Activated effector memory CD4-positive, alpha-beta T cell treated with anti-CD3 and anti-CD28 coated beads, Interleukin-2, amount 50 U/mL, for 16 hours (primary cell): ENCODE data around the gene ABLIM2.

Experiments
- DNase-seq: peaks from one replicate; pipeline ENCODE4 v3.0.0-alpha.2; 2020

The ABLIM2 gene

GRCh38 chr4:8174970-8175369 lies 16.4 kb upstream of the ABLIM2 start:
- DNase-seq: no peak

- no peak for DNase-seq
Measured at GRCh38 chr4:8173492-8174242, 15.1 kb upstream of the ABLIM2 start.

DNA sequence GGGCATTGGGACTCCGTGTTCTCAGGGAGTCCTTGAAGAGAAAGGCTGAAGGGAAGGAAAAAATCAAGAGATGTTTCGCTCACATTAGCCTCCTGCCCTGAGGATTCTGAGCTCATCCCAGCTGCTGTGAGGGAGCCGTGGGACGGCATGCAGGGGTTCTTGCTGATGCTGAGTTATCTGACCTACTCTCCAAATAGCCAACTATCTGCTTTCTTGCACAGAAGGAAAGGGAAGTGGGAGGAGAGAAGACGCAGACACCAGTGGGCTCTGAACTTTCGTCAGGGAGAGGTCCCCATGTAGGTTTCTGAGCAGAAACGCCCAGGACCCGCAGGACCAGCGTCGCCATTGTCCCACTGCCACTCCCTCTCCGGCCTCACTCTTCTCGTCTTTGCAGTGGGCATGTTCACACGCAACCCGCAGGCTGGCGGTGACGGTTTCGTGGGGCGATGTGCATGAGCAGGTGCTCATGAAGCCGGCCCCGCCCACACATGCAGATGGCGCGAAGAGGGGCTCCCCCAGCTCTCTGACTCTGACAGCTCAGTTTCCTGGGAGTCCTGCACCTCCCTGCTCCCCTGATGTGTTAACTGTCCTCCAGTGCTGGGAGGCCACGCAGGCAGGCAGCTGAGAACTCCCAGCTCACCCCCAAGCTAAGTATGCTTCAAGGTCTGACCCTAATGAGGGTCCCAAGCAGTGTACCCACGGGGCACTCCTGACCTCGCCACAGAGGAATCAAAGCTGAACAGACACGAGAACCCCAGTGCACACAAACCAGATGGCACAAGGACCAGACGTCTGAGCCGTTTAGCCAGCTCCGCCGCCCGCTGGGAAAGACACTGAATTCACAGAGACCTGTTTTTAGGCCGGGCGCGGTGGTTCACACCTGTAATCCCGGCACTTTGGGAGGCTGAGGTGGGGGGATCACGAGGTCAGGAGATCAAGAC lies 13.6 kb upstream of the ABLIM2 start:
- peak; percentile 81 for DNase-seq

DNA sequence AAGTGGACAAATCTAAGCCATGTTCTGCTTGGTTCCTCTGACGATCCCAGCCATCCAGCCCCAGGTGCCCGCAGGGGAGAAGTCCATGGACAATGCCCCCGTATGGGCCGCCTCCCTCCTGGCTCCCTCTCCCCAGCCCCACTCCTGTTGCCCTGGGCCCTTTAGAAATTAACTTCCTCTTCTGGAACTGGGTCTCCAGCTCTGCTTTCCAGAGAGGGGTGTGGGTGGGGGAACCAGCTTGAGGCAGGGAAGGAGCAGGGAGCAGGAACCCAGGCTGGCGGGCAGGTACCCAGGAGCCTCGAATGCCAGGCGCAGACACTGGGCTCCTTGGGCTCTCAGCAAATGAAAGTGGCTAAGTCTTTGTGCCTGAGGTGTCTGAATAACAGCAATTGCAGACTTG lies 12.7 kb upstream of the ABLIM2 start:
- no peak for DNase-seq

GRCh38 chr4:8170341-8170740 lies 11.7 kb upstream of the ABLIM2 start:
- no peak for DNase-seq

DNA sequence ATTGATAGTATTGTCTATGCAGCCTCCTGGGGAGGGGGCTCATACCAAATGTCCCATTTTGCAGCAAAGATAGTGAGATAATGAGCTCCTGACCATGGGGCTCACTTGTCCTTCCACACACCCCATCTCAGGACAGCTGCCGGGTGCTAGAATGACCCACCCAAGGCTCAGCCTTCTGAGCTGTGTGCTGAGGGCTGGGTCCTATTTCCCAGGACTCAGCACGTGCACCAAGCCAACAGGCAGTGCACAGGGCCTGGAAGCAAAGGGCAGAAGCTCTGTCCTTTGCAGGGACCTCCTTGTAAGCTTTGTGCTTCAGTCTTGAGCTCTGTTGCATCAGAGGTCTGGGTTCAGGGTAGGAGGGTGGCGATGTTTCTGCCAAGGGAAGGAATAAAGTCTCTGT lies 11.2 kb upstream of the ABLIM2 start:
- no peak for DNase-seq

- DNase-seq: no peak
Measured at GRCh38 chr4:8168832-8169598, 10.4 kb upstream of the ABLIM2 start.

GRCh38 chr4:8168232-8168631 lies 9.6 kb upstream of the ABLIM2 start:
- no peak for DNase-seq

DNA sequence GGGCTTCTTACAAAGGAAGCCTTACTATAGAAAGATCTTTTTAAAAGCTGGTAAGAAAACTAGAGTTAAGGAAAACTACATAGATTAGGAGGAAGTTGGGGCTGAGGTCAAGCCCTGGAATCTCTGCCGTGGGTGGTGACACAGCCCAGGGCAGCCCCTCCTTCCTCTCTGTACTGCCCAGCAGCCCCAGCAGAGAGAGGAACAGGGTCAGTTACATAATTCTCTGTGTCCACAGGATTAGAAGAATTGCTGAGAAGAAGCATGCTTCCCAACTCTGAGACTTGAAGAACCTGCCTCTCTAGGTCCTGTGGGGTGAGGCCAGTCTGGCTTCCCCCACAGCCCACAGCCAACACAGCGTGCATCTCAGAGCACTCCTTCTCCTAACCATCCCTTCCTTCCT lies 9.2 kb upstream of the ABLIM2 start:
- DNase-seq: no peak

- DNase-seq: no peak
Measured at GRCh38 chr4:8167291-8167690, 8.7 kb upstream of the ABLIM2 start.

- DNase-seq: no peak
Measured at GRCh38 chr4:8165374-8165896, 6.8 kb upstream of the ABLIM2 start.

DNA sequence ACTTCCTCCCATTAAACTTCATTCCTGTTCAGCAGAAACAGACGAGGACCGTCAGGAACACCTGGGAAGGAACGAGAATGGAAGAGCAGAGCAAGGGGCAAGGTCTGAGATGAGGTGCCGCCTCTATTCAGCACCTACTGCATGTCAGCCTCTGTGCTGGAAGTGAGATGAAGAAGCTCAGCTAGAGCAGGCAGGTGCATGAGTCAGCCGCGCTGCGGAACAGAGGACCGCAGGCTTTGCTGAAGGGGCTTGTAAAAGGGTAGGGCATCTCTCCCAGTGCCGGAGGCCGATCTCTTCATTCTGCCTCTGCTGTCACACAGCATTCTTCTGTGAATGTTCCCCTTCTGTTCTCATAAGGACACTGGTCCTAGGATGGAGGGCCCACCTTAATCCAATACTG lies 6.1 kb upstream of the ABLIM2 start:
- DNase-seq: no peak

GRCh38 chr4:8164194-8164565 lies 5.6 kb upstream of the ABLIM2 start:
- no peak for DNase-seq

DNA sequence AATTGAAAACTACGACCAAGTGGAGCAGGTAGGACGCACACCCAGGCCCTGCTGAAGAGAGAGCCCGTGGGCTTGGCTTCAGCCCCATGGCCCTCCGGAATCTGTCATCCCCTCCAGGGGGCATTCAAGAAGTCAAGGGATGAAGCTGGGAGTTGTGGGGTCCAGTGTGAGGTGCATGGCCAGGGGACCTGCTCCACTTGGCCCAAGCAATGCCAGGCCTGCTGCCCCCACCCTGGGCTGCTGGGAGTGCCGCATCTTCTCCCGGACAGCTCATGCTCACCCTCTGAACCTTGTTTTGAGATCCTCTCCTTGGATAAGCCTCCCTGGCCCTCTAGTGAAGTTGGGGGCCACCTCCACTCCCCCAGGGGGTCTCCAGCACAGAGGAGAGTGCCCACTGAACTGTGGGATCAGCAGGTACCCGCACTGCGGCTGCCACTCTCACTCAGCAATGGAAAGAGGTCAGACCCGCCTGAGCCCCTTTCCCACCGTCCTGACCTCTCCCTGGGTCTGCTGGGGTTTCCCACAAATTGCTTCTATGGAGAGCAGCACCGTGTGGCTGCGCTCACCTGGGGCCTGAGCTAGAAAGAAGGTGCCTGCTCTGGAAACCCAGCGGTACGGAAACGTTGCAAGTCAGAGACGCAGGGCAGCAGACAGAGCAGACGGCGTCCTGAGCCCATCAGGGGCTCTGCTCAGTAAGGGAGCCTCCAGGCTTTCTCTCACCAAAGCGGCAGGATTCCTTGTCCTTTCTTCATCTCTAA lies 5.0 kb upstream of the ABLIM2 start:
- DNase-seq: no peak

DNA sequence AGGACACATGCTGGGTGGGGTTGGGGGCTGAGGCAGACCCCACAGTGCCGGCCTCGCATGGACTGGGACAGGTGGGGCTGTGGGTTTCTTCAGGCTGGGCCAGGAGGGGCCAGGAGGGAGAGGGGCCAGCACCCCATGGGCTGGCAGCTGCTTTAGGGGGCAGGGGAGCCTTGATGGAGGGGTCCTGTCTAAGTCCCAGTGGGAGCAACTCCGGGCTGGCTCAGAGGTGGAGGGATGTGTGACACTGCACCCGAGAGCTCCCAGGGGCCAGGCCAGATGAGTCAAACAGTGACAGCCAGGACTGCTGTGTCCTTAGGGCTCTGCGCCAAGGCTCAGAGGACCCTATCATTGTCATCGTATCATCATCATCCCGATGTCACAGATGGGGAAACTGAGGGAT lies 4.4 kb upstream of the ABLIM2 start:
- DNase-seq: no peak

DNA sequence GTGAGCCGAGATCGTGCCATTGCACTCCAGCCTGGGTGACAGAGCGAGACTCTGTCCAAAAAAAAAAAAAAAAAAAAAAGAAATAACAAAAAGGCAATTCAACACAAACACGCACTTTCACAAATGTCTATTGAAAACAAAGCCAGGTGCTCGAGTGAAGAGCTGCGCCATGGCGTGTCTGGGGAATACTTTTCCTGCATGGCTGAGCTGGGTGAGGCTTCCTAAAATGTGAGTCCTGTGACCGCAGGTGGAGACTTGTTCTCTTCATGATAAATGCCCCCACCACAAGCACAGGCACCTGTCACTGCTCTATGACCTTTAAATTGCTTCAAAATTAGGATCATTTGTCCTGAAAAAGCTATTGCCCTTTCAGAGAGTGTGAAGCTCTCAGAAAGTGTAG lies 4.0 kb upstream of the ABLIM2 start:
- no peak for DNase-seq

- DNase-seq: no peak
Measured at GRCh38 chr4:8160572-8160971, 2.0 kb upstream of the ABLIM2 start.

GRCh38 chr4:8160233-8160560 lies 1.6 kb upstream of the ABLIM2 start:
- DNase-seq: no peak

DNA sequence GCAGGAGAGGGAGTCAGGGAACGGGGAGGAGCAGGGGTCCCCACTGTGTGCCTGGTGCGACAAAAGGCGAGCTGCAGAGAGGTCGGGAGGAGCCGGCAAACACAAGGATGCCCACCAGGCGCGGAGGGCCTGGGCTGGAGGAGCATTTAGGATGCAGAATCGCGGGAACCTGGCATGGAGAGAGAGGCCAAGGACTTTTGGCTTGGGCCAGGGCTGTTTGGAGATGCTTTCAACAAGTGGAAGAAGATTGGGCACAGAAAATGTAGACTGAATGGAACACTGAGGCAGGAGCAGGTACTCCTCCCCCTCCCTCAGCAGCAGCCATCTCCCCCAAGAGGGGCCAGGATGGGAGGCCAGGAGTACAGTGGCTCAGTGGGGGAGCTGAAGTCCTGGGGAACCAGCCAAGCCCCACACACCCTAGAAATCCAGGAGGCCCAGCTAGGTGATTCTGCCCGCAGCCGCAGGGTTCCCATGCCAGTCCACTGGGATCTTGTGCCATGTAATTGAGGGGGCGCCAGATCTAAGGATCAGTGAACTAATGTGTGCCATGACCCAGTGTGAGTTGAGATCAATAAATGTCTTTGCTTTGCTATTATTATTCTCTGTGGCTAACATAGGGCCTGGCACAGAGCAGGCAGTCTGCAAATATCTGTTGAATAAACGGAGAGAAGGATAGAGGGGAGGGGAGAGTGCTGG lies 1.1 kb upstream of the ABLIM2 start:
- no peak for DNase-seq

GRCh38 chr4:8157944-8158709 lies 486 bp downstream of the ABLIM2 start:
- DNase-seq: no peak

DNA sequence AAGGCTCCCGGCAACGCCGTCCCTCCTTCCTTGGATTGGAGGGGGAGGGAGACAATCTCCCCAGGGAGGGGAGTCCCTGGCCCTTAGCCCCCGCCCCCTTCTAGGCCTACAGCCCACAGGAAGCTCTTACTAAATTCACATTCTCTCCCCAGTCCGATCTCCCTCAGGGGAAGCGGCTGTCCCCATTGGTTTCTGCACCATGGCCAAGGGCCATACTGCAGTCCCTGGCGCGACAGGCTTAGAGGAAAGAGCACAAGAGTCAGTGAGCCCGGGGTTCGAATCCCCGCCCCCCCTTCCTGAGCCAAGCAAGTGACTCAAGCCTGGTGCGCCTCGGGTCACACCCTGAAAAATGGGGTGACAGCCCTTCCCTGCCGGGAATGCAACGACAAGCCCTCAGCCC lies 1.1 kb downstream of the ABLIM2 start:
- no peak for DNase-seq
